PC-9 (cell line): Measurements from ENCODE around the gene HMBS. TPM values are rescaled to one million over a fixed set of nuclear protein-coding genes. Genes with fewer than 3 reads are reported as not detected.

ENCODE experiments used
- BruUV-seq: library from RNA; stranded (reverse); fragments of 400-500 nt; replicated peaks from 2 replicates; lab custom pipeline; 2021; lab: Mats Ljungman, UMichigan
- CTCF ChIA-PET: fragments of 300-600 bp; sonication (Branson Sonifier 250); formaldehyde crosslinking; loops from one replicate; lab custom pipeline; 2022; ENCODE audit warnings: antibody characterized with exemption; lab: Charles Lee
- POLR2A ChIA-PET: fragments of 300-600 bp; sonication (Branson Sonifier 250); formaldehyde crosslinking; loops from one replicate; lab custom pipeline; 2022; ENCODE audit warnings: antibody characterized with exemption; ENCODE audit not compliant: unreplicated experiment; lab: Charles Lee
- DNase-seq, 2 experiments: peaks; one replicate each; pipeline versions ENCODE4 v3.0.0 to v3.0.0-alpha.2; 2015 to 2022; ENCODE audit warnings: mixed read lengths in 1 of 2
- H2AFZ ChIP-seq: fragments of 200-600 bp; sonication (generic); 2 replicates; pipeline ENCODE4 v1.8.1; 2017; ENCODE audit warnings: antibody characterized with exemption
- H3F3A ChIP-seq: fragments of 200-600 bp; sonication (generic); 2 replicates; pipeline ENCODE4 v1.8.1; 2017; ENCODE audit warnings: antibody characterized with exemption, mild to moderate bottlenecking, low read depth; ENCODE audit not compliant: insufficient read depth
- H3K27ac ChIP-seq: fragments of 200-600 bp; sonication (generic); 2 replicates; pipeline ENCODE4 v1.6.1; 2016; ENCODE audit warnings: mixed run types
- H3K27me3 ChIP-seq: fragments of 200-600 bp; sonication (generic); 2 replicates; pipeline ENCODE4 v1.6.1; 2016; ENCODE audit warnings: low read depth, mixed run types; ENCODE audit not compliant: insufficient read depth
- H3K36me3 ChIP-seq: fragments of 200-600 bp; sonication (generic); 2 replicates; pipeline ENCODE4 v1.6.1; 2016; ENCODE audit warnings: low read depth, mixed run types
- H3K4me1 ChIP-seq: fragments of 200-600 bp; sonication (generic); replicated peaks from 2 replicates; pipeline ENCODE4 v1.6.1; 2016; ENCODE audit warnings: mixed run types; ENCODE audit not compliant: insufficient read depth
- H3K4me2 ChIP-seq: fragments of 200-600 bp; sonication (generic); 2 replicates; pipeline ENCODE4 v1.6.1; 2017; ENCODE audit warnings: mixed run types
- H3K4me3 ChIP-seq: fragments of 200-600 bp; sonication (generic); 2 replicates; pipeline ENCODE4 v1.6.1; 2016; ENCODE audit warnings: mixed run types
- H3K79me2 ChIP-seq: fragments of 200-600 bp; sonication (generic); 2 replicates; pipeline ENCODE4 v1.6.1; 2017; ENCODE audit warnings: low read depth, mixed run types
- H3K9me2 ChIP-seq: fragments of 200-600 bp; sonication (generic); 2 replicates; pipeline ENCODE4 v1.8.1; 2017; ENCODE audit warnings: mild to moderate bottlenecking; ENCODE audit not compliant: insufficient read depth
- H3K9me3 ChIP-seq: fragments of 200-600 bp; sonication (generic); 2 replicates; pipeline ENCODE4 v1.8.1; 2016; ENCODE audit warnings: low read depth; ENCODE audit not compliant: insufficient read depth
- H4K20me1 ChIP-seq: fragments of 200-600 bp; sonication (generic); 2 replicates; pipeline ENCODE4 v1.8.1; 2017; ENCODE audit not compliant: insufficient read depth
- EZH2 ChIP-seq: fragments of 200-600 bp; sonication (generic); IDR thresholded peaks from 2 replicates; pipeline ENCODE4 v1.8.0; 2017; ENCODE audit warnings: antibody characterized with exemption, low read depth
- intact Hi-C: fragments of 100-400 bp; cut with micrococcal nuclease; formaldehyde crosslinking; loops from one replicate; pipeline ENCODE4 v1.10.0; 2022; ENCODE audit not compliant: unreplicated experiment
- total RNA-seq: library from RNA; stranded (reverse); gene quantifications from 2 replicates; pipeline ENCODE4 v1.2.3, GENCODE V29; 2021
- TF ChIP-seq, protein P1 (sequence below): fragments of 200-600 bp; sonication (generic); conservative IDR thresholded peaks from 2 replicates; pipeline ENCODE4 v1.6.1; 2017; ENCODE audit warnings: mixed run types, antibody characterized with exemption, mild to moderate bottlenecking, moderate library complexity

Gene HMBS
- total RNA-seq, 1 experiment from 2014 or later: 49.3 TPM

DNA sequence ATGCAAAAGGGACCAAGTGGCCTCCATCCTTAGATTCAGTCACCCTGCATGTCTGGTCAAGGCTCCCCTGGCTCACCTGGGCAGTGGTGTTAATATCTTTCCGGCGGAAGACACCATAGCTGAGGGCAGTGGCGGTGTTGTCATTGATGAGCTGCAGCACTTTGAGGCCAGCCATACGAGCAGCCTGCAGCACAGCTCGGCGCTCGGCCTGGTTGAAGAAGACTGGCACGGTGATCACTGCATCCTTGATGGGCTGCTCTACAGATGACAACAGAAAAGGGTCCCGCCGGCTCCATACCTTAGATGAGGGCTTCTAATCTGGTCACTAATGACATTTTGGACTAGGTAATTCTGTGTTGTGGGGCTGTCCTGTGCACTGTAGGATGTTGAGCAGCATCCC is 30.3 kb upstream of the HMBS start:
- peaks cover 14% of the 10 kb centered on the region for H3K4me1 ChIP-seq
- ChIA-PET CTCF (no interaction called here), POLR2A (no interaction called here)
- H3K36me3 ChIP-seq: peaks cover 43% of the 10 kb centered on the region
- H3K79me2 ChIP-seq: peaks cover 31% of the 10 kb centered on the region
- no peaks in the 10 kb centered on the region for H3K27me3 ChIP-seq
- no peak overlapping the region for H3K27ac ChIP-seq
- H3K4me2 ChIP-seq: no peak overlapping the region
- DNase-seq: no peak
- no peak for TF ChIP-seq EZH2
- TF ChIP-seq, protein P1, sequence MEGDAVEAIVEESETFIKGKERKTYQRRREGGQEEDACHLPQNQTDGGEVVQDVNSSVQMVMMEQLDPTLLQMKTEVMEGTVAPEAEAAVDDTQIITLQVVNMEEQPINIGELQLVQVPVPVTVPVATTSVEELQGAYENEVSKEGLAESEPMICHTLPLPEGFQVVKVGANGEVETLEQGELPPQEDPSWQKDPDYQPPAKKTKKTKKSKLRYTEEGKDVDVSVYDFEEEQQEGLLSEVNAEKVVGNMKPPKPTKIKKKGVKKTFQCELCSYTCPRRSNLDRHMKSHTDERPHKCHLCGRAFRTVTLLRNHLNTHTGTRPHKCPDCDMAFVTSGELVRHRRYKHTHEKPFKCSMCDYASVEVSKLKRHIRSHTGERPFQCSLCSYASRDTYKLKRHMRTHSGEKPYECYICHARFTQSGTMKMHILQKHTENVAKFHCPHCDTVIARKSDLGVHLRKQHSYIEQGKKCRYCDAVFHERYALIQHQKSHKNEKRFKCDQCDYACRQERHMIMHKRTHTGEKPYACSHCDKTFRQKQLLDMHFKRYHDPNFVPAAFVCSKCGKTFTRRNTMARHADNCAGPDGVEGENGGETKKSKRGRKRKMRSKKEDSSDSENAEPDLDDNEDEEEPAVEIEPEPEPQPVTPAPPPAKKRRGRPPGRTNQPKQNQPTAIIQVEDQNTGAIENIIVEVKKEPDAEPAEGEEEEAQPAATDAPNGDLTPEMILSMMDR: no peak
- BruUV-seq: no TSS peak
- intact Hi-C loops: no loop called here
- H3K4me3 ChIP-seq: no peak overlapping the region
- H3F3A ChIP-seq: peaks cover 17% of the 10 kb centered on the region; the same call in 1 of the 2 replicates
- peaks cover 11% of the 10 kb centered on the region; the same call in 1 of the 2 replicates for H4K20me1 ChIP-seq
- H3K9me2 ChIP-seq: no peaks in the 10 kb centered on the region
- H3K9me3 ChIP-seq: no peaks in the 10 kb centered on the region
- no peak overlapping the region for H2AFZ ChIP-seq

DNA sequence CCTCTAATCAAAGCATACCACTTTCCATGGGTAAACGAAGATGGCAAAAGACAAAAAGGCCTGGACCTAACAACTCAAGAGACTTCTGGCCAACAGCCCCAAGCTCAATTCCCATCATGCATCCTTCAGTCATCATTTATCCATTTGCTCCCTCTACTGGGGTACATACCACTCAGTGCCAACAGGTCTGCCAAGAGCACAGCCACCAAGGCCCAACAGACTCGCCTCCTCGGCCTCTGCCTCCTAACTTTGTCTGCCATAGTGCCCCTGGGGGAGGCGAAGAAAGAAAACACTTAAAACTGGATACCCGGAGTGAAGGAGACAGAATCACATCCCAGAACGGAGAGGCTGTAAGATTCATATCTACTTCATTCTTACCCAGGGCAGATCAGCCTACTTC is 28.8 kb upstream of the HMBS start:
- CTCF ChIA-PET: interaction anchor here (0.5 to 1.0 kb wide), 5 partner anchors 11 to 795 kb away, joined by 3 to 4 read pairs (median 3); partner anchors contain the start of gene VPS11
- Histone ChIP-seq H3K27me3 (no peaks in the 10 kb centered on the region), H3K9me3 (no peaks in the 10 kb centered on the region), H3F3A (peaks cover 17% of the 10 kb centered on the region; the same call in 1 of the 2 replicates), H3K4me3 (peak overlapping the region; percentile 90), H3K9me2 (no peaks in the 10 kb centered on the region), H3K27ac (peak overlapping the region; percentile 95), H3K79me2 (peaks cover 31% of the 10 kb centered on the region), H3K4me1 (peaks cover 14% of the 10 kb centered on the region), H3K4me2 (peak overlapping the region; percentile 98), H4K20me1 (peaks cover 11% of the 10 kb centered on the region; the same call in 1 of the 2 replicates), H2AFZ (no peak overlapping the region), H3K36me3 (peaks cover 37% of the 10 kb centered on the region)
- intact Hi-C loops: loop anchor here (2.0 kb wide), 2 partner anchors 39 to 141 kb away; a partner anchor contains a TSS
- no TSS peak for BruUV-seq
- POLR2A ChIA-PET: interaction anchor here (0.6 to 0.8 kb wide), 3 partner anchors 28 to 268 kb away, joined by 5 to 9 read pairs (median 6); no protein-coding TSS in a partner anchor
- peak in 1 of 2 experiments; percentile 47 for DNase-seq
- no peak for TF ChIP-seq EZH2
- TF ChIP-seq, protein P1: 0 out of 2 replicates have a peak, but pooled peaks have one; percentile 31

DNA sequence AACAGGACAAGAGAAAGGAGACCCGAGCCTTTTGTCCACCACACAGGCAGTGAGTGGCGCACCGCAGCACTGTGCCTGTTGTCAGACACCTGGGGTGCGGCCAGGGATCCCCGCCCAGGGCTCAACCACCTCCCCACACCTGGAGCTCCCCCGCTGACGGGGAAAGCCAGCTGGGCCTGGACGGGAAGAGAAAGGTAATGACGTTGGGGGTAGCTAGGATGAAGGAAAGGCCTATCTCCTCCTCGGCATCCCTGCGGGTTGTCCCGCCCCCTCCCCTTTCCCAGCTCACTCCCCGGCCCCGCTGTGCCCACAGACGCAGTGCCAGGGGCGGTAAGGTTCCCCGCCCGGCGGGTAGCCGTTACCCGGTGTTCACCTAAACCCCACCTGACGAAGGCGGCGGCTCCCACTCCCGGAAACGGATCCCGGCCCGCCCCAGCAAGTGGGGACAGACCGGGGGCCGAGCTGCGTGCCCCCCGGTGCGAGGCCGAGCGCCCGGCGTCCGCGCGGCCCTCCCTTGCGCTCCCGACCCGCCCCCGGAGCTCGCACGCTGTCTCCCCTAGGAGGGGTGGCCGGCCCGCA is 28.2 kb upstream of the HMBS start:
- ChIA-PET CTCF (interaction anchor here (0.6 to 1.0 kb wide), 3 partner anchors 11 to 796 kb away, joined by 3 to 4 read pairs (median 3); partner anchors contain the start of gene VPS11), POLR2A (interaction anchor here (0.6 kb wide), 4 partner anchors 33 to 190 kb away, joined by 3 to 5 read pairs (median 4); partner anchors contain the start of gene C2CD2L)
- H3F3A ChIP-seq: peaks cover 17% of the 10 kb centered on the region; the same call in 1 of the 2 replicates
- peaks cover 34% of the 10 kb centered on the region for H3K36me3 ChIP-seq
- no TSS peak for BruUV-seq
- peak overlapping the region; percentile 98 for H3K4me2 ChIP-seq
- peaks cover 31% of the 10 kb centered on the region for H3K79me2 ChIP-seq
- TF ChIP-seq, protein P1: peak; percentile 27; the same call in 1 of the 2 replicates
- no peak for TF ChIP-seq EZH2
- H3K4me1 ChIP-seq: peaks cover 14% of the 10 kb centered on the region
- H3K27ac ChIP-seq: peak overlapping the region; percentile 95
- peak overlapping the region; percentile 90 for H3K4me3 ChIP-seq
- peaks cover 11% of the 10 kb centered on the region; the same call in 1 of the 2 replicates for H4K20me1 ChIP-seq
- no peaks in the 10 kb centered on the region for H3K27me3 ChIP-seq
- H3K9me2 ChIP-seq: no peaks in the 10 kb centered on the region
- H2AFZ ChIP-seq: peak overlapping the region; percentile 87
- peak; percentile 49 to 61 for DNase-seq
- H3K9me3 ChIP-seq: no peaks in the 10 kb centered on the region
- intact Hi-C loops: loop anchor here (2.0 kb wide), 2 partner anchors 38 to 140 kb away; a partner anchor contains a TSS
